AG09319 (cell line): ENCODE data around the gene SPRED2.

Experiments used
- DNase-seq: peaks from one replicate; pipeline ENCODE4 v3.0.0-alpha.2; 2010; ENCODE audit warnings: low read depth; ENCODE audit errors: extremely low read depth
- TF ChIP-seq, protein P1 (sequence below): IDR thresholded peaks from 2 replicates; pipeline ENCODE4 v1.5.1; 2011; ENCODE audit warnings: low read depth, mild to moderate bottlenecking, inconsistent platforms, low read length, moderate library complexity

Gene SPRED2

GRCh38 chr2:65263262-65263661 lies 169.1 kb downstream of the SPRED2 start:
- no peak for DNase-seq
- TF ChIP-seq, protein P1, sequence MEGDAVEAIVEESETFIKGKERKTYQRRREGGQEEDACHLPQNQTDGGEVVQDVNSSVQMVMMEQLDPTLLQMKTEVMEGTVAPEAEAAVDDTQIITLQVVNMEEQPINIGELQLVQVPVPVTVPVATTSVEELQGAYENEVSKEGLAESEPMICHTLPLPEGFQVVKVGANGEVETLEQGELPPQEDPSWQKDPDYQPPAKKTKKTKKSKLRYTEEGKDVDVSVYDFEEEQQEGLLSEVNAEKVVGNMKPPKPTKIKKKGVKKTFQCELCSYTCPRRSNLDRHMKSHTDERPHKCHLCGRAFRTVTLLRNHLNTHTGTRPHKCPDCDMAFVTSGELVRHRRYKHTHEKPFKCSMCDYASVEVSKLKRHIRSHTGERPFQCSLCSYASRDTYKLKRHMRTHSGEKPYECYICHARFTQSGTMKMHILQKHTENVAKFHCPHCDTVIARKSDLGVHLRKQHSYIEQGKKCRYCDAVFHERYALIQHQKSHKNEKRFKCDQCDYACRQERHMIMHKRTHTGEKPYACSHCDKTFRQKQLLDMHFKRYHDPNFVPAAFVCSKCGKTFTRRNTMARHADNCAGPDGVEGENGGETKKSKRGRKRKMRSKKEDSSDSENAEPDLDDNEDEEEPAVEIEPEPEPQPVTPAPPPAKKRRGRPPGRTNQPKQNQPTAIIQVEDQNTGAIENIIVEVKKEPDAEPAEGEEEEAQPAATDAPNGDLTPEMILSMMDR, result no peak

DNA sequence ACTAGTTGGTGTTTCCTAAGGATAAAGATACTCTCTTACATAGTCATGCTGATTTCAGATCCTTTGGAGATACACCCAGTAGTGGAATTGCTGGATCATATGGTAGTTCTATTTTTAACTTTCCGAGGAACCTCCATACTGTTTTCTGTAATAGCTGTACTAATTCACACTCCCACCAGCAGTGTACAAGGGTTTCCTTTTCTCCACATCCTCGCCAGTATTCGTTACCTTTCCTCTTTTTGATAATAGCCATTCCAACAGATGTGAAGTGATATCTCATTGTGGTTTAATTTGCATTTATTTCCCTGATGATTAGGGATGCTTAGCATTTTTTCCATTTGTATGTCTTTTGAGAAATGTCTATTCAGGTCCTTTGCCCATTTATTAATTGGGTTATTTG lies 170.7 kb downstream of the SPRED2 start:
- TF ChIP-seq, protein P1, result no peak
- no peak for DNase-seq
